ENCODE measurements around the gene HACE1.

Gene HACE1

DNA sequence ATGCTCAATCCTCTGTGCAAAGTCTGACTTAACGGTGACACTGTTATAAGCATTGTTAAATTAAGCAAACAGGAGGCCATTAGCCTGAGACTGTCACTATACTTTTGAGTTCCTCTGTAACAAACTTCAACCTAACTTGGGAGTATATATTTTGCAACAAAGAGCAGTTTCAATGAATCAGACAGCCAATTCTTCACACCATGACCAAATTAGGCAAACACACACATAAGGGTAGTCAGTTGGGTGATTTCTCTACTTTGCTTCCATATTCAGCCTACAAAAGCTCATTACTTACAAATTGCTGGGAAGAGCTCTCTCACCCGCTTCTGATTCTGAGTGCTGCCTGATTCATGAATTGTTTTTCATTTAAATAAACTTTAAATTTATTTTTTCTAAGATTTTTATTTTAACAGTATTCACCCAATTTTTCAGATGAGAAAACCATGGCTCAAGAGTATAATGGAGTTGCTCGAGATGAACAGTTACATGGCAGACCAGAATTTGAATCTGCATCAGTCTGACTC is 60.5 kb downstream of the HACE1 start:
- H2BK5ac ChIP-seq (ENCODE audit: low read length): no peak overlapping the region
- H4K5ac ChIP-seq (ENCODE audit: low read length): no peak overlapping the region
- no peak overlapping the region for H2BK15ac ChIP-seq (replicated peaks; ENCODE audit: low read depth)
- H3K4me3 ChIP-seq (ENCODE audit: low read length): no peak overlapping the region
- H3K4ac ChIP-seq (ENCODE audit: low read depth, low read length): no peak overlapping the region
- no peaks in the 10 kb centered on the region for H3K4me1 ChIP-seq (ENCODE audit: control insufficient read depth, low read depth, low read length)
- no peak overlapping the region for H3K18ac ChIP-seq (ENCODE audit: low read length)
- H3K9ac ChIP-seq (ENCODE audit: low read length): no peak overlapping the region
- DNase-seq: no peak
- no peak overlapping the region for H2AK5ac ChIP-seq (ENCODE audit: low read length)
- WGBS (ENCODE audit: extremely low coverage, insufficient coverage, low lambda C conversion rate): no CpG with 5 or more reads among the region's 3 CpGs
- H4K8ac ChIP-seq (ENCODE audit: low read depth, low read length): no peak overlapping the region
- no peaks in the 10 kb centered on the region for H3K79me1 ChIP-seq (ENCODE audit: low read length)
- no peak overlapping the region for H3K56ac ChIP-seq (ENCODE audit: low read length)
- H3K27me3 ChIP-seq (ENCODE audit: insufficient read depth, low read length, poor library complexity): no peaks in the 10 kb centered on the region
- H3K23ac ChIP-seq (ENCODE audit: low read length): no peak overlapping the region
- H3K4me2 ChIP-seq (ENCODE audit: low read length): no peak overlapping the region
- no peak overlapping the region for H3K27ac ChIP-seq (ENCODE audit: low read depth, low read length)
- no peak overlapping the region for H2BK120ac ChIP-seq (ENCODE audit: low read depth, low read length)
- no peaks in the 10 kb centered on the region for H3K36me3 ChIP-seq (ENCODE audit: control insufficient read depth, insufficient read depth, low read length)
- H3K79me2 ChIP-seq (ENCODE audit: control insufficient read depth, insufficient read depth, low read length): no peaks in the 10 kb centered on the region

DNA sequence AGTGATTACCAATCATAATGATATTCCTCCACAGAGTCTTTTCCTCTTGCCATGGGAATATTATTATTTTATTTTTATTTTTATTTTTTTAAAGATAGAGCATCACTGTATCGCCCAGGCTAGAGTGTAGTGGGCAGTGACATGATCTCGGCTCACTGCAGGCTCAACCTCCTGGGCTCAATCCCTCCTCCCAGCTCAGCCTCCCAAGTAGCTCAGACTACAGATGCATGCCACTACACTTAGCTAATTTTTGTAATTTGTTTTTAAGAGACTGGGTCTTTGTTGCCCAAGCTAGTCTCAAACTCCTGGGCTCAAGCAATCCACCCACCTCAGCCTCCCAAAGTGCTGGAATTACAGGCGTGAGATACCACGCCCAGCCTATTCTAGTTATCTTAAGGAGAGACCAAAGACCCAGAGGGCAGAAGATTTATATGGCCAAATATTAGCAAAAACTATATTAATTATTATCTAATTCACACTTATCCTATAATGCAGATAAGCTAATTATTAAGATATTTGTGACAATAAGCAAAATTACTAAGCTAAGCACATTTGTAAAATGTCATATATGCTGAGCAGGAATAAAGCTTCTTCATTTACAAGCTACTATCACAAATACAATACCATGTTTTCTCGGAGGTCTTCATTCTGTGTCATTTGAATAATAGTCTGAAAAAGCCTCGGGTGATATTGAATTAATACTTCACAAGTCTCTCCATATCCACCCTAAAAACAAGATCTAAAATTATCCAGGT is 63.5 kb downstream of the HACE1 start:
- Histone ChIP-seq H4K8ac (ENCODE audit: low read depth, low read length) (no peak overlapping the region), H3K4me1 (ENCODE audit: control insufficient read depth, low read depth, low read length) (no peaks in the 10 kb centered on the region), H3K36me3 (ENCODE audit: control insufficient read depth, insufficient read depth, low read length) (no peaks in the 10 kb centered on the region), H2BK5ac (ENCODE audit: low read length) (no peak overlapping the region), H3K4me2 (ENCODE audit: low read length) (no peak overlapping the region), H3K9ac (ENCODE audit: low read length) (no peak overlapping the region), H3K56ac (ENCODE audit: low read length) (no peak overlapping the region), H3K23ac (ENCODE audit: low read length) (no peak overlapping the region), H2AK5ac (ENCODE audit: low read length) (no peak overlapping the region), H3K18ac (ENCODE audit: low read length) (no peak overlapping the region), H3K4me3 (ENCODE audit: low read length) (no peak overlapping the region), H4K5ac (ENCODE audit: low read length) (no peak overlapping the region), H3K4ac (ENCODE audit: low read depth, low read length) (no peak overlapping the region), H3K27me3 (ENCODE audit: insufficient read depth, low read length, poor library complexity) (no peaks in the 10 kb centered on the region), H2BK15ac (replicated peaks; ENCODE audit: low read depth) (no peak overlapping the region), H3K79me1 (ENCODE audit: low read length) (no peaks in the 10 kb centered on the region), H2BK120ac (ENCODE audit: low read depth, low read length) (no peak overlapping the region), H3K27ac (ENCODE audit: low read depth, low read length) (no peak overlapping the region), H3K79me2 (ENCODE audit: control insufficient read depth, insufficient read depth, low read length) (no peaks in the 10 kb centered on the region)
- WGBS (ENCODE audit: extremely low coverage, insufficient coverage, low lambda C conversion rate): no CpG with 5 or more reads among the region's 6 CpGs
- peak; percentile 87 for DNase-seq

DNA sequence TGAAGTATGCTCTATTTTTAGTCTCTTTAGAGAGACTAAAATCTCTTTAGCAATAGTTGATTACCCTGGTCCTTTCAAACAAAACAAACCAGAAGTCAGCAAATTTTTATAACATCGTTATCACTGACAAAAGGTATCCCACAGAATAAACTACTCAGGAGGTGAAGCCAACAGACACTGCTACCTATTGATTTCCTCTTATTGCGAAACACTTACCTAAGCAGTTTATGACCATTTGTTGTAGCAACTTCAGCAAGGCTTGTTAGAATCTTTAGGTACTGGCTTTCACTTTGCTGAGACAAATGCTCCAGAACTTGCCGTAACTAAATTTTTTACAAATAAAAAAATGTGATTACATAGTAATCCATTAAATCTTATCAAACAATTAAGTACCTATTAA is 64.4 kb downstream of the HACE1 start:
- no peak overlapping the region for H2BK120ac ChIP-seq (ENCODE audit: low read depth, low read length)
- H3K4me1 ChIP-seq (ENCODE audit: control insufficient read depth, low read depth, low read length): no peaks in the 10 kb centered on the region
- DNase-seq: peak; percentile 75
- H3K56ac ChIP-seq (ENCODE audit: low read length): no peak overlapping the region
- no peaks in the 10 kb centered on the region for H3K36me3 ChIP-seq (ENCODE audit: control insufficient read depth, insufficient read depth, low read length)
- WGBS (ENCODE audit: extremely low coverage, insufficient coverage, low lambda C conversion rate): 100% methylated on average over 1 of the region's 3 CpGs
- no peak overlapping the region for H2AK5ac ChIP-seq (ENCODE audit: low read length)
- H3K23ac ChIP-seq (ENCODE audit: low read length): no peak overlapping the region
- no peak overlapping the region for H3K4me3 ChIP-seq (ENCODE audit: low read length)
- no peak overlapping the region for H4K8ac ChIP-seq (ENCODE audit: low read depth, low read length)
- no peak overlapping the region for H3K4ac ChIP-seq (ENCODE audit: low read depth, low read length)
- no peaks in the 10 kb centered on the region for H3K27me3 ChIP-seq (ENCODE audit: insufficient read depth, low read length, poor library complexity)
- H3K27ac ChIP-seq (ENCODE audit: low read depth, low read length): no peak overlapping the region
- no peak overlapping the region for H3K4me2 ChIP-seq (ENCODE audit: low read length)
- no peaks in the 10 kb centered on the region for H3K79me1 ChIP-seq (ENCODE audit: low read length)
- no peak overlapping the region for H4K5ac ChIP-seq (ENCODE audit: low read length)
- H3K79me2 ChIP-seq (ENCODE audit: control insufficient read depth, insufficient read depth, low read length): no peaks in the 10 kb centered on the region
- no peak overlapping the region for H2BK15ac ChIP-seq (replicated peaks; ENCODE audit: low read depth)
- H2BK5ac ChIP-seq (ENCODE audit: low read length): no peak overlapping the region
- H3K9ac ChIP-seq (ENCODE audit: low read length): no peak overlapping the region
- no peak overlapping the region for H3K18ac ChIP-seq (ENCODE audit: low read length)

DNA sequence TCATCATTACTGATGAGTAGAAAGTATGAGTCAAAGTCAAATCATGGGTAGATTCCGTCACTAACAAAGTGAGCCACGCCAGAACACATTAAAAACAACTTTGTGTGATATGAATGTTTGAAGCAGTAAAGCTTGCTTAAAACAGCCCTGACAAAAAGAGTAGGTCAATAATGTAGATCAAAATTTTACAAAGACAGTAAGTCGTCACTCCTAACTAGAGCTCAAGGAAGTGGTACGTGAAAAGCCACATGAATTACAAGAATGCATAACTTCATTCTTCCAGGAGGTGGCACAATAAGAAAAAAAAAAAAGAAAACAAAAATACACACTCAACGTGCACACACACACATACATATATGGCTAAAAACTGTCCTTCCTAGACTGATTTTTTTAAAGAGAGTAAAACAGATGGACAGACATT is 69.9 kb downstream of the HACE1 start:
- H3K56ac ChIP-seq (ENCODE audit: low read length): no peak overlapping the region
- DNase-seq: peak; percentile 27
- H3K79me2 ChIP-seq (ENCODE audit: control insufficient read depth, insufficient read depth, low read length): no peaks in the 10 kb centered on the region
- H4K5ac ChIP-seq (ENCODE audit: low read length): no peak overlapping the region
- H3K27me3 ChIP-seq (ENCODE audit: insufficient read depth, low read length, poor library complexity): no peaks in the 10 kb centered on the region
- H3K18ac ChIP-seq (ENCODE audit: low read length): no peak overlapping the region
- no peaks in the 10 kb centered on the region for H3K4me1 ChIP-seq (ENCODE audit: control insufficient read depth, low read depth, low read length)
- H2BK5ac ChIP-seq (ENCODE audit: low read length): no peak overlapping the region
- H2AK5ac ChIP-seq (ENCODE audit: low read length): no peak overlapping the region
- no peak overlapping the region for H3K4ac ChIP-seq (ENCODE audit: low read depth, low read length)
- H3K4me3 ChIP-seq (ENCODE audit: low read length): no peak overlapping the region
- H3K4me2 ChIP-seq (ENCODE audit: low read length): no peak overlapping the region
- no peak overlapping the region for H3K23ac ChIP-seq (ENCODE audit: low read length)
- no peaks in the 10 kb centered on the region for H3K36me3 ChIP-seq (ENCODE audit: control insufficient read depth, insufficient read depth, low read length)
- no peak overlapping the region for H4K8ac ChIP-seq (ENCODE audit: low read depth, low read length)
- no CpG with 5 or more reads among the region's 5 CpGs for WGBS (ENCODE audit: extremely low coverage, insufficient coverage, low lambda C conversion rate)
- no peaks in the 10 kb centered on the region for H3K79me1 ChIP-seq (ENCODE audit: low read length)
- no peak overlapping the region for H3K9ac ChIP-seq (ENCODE audit: low read length)
- H2BK120ac ChIP-seq (ENCODE audit: low read depth, low read length): no peak overlapping the region
- no peak overlapping the region for H2BK15ac ChIP-seq (replicated peaks; ENCODE audit: low read depth)
- H3K27ac ChIP-seq (ENCODE audit: low read depth, low read length): no peak overlapping the region

DNA sequence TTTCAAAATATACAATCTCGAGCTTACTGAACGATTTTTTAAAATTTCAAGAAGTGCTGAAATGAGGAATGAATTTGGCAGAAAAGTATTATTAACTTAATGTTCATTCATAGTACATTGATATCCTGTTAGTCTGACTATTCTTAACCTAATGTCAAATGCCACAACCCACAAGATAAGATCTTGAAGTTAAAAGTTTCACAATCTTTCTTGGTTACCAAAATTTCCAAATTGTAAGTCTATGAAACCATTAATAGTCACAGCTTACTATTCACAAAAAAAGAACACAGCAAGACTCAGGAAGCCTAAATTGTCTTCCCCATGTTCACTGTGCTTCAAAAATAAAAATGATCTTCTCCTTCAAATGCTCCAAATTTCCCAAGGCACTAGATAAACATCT is 71.3 kb downstream of the HACE1 start:
- no peaks in the 10 kb centered on the region for H3K36me3 ChIP-seq (ENCODE audit: control insufficient read depth, insufficient read depth, low read length)
- H3K18ac ChIP-seq (ENCODE audit: low read length): no peak overlapping the region
- H4K5ac ChIP-seq (ENCODE audit: low read length): no peak overlapping the region
- no peak overlapping the region for H2BK15ac ChIP-seq (replicated peaks; ENCODE audit: low read depth)
- H3K4me2 ChIP-seq (ENCODE audit: low read length): no peak overlapping the region
- H3K27me3 ChIP-seq (ENCODE audit: insufficient read depth, low read length, poor library complexity): no peaks in the 10 kb centered on the region
- no peak overlapping the region for H3K4ac ChIP-seq (ENCODE audit: low read depth, low read length)
- no peak overlapping the region for H3K9ac ChIP-seq (ENCODE audit: low read length)
- no peak overlapping the region for H3K27ac ChIP-seq (ENCODE audit: low read depth, low read length)
- H3K4me1 ChIP-seq (ENCODE audit: control insufficient read depth, low read depth, low read length): no peaks in the 10 kb centered on the region
- no peaks in the 10 kb centered on the region for H3K79me1 ChIP-seq (ENCODE audit: low read length)
- no peak overlapping the region for H2BK5ac ChIP-seq (ENCODE audit: low read length)
- no peak overlapping the region for H2AK5ac ChIP-seq (ENCODE audit: low read length)
- no CpG with 5 or more reads among the region's 2 CpGs for WGBS (ENCODE audit: extremely low coverage, insufficient coverage, low lambda C conversion rate)
- no peak overlapping the region for H2BK120ac ChIP-seq (ENCODE audit: low read depth, low read length)
- H4K8ac ChIP-seq (ENCODE audit: low read depth, low read length): no peak overlapping the region
- no peak overlapping the region for H3K4me3 ChIP-seq (ENCODE audit: low read length)
- DNase-seq: no peak
- H3K56ac ChIP-seq (ENCODE audit: low read length): no peak overlapping the region
- H3K23ac ChIP-seq (ENCODE audit: low read length): no peak overlapping the region
- no peaks in the 10 kb centered on the region for H3K79me2 ChIP-seq (ENCODE audit: control insufficient read depth, insufficient read depth, low read length)

DNA sequence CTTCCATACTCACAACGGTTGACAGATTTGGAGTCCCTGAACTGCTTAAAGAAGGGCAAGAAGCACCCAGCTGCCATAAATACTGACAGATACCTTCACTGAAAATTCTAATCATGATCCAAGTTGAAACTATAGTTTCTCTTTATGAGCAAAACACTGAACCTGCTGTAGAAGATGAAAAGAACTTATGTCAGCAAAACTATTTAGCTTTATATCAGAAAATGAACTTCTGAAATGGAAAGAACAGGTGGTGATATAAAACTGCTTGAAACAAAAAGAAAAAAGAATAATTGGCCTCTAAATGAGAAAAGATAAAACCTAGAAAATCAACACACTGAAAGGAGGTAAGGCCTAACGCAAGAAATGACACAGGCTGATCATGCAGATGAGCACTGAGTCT is 72.4 kb downstream of the HACE1 start:
- H3K36me3 ChIP-seq (ENCODE audit: control insufficient read depth, insufficient read depth, low read length): no peaks in the 10 kb centered on the region
- H2BK120ac ChIP-seq (ENCODE audit: low read depth, low read length): no peak overlapping the region
- no CpG with 5 or more reads among the region's 2 CpGs for WGBS (ENCODE audit: extremely low coverage, insufficient coverage, low lambda C conversion rate)
- no peak overlapping the region for H3K4me3 ChIP-seq (ENCODE audit: low read length)
- H4K8ac ChIP-seq (ENCODE audit: low read depth, low read length): no peak overlapping the region
- no peak overlapping the region for H3K18ac ChIP-seq (ENCODE audit: low read length)
- no peaks in the 10 kb centered on the region for H3K27me3 ChIP-seq (ENCODE audit: insufficient read depth, low read length, poor library complexity)
- no peak overlapping the region for H4K5ac ChIP-seq (ENCODE audit: low read length)
- H3K9ac ChIP-seq (ENCODE audit: low read length): no peak overlapping the region
- no peaks in the 10 kb centered on the region for H3K79me2 ChIP-seq (ENCODE audit: control insufficient read depth, insufficient read depth, low read length)
- no peak overlapping the region for H3K27ac ChIP-seq (ENCODE audit: low read depth, low read length)
- no peaks in the 10 kb centered on the region for H3K4me1 ChIP-seq (ENCODE audit: control insufficient read depth, low read depth, low read length)
- no peak for DNase-seq
- no peaks in the 10 kb centered on the region for H3K79me1 ChIP-seq (ENCODE audit: low read length)
- H2BK15ac ChIP-seq (replicated peaks; ENCODE audit: low read depth): no peak overlapping the region
- H2BK5ac ChIP-seq (ENCODE audit: low read length): no peak overlapping the region
- H3K56ac ChIP-seq (ENCODE audit: low read length): no peak overlapping the region
- H3K4ac ChIP-seq (ENCODE audit: low read depth, low read length): no peak overlapping the region
- no peak overlapping the region for H3K23ac ChIP-seq (ENCODE audit: low read length)
- no peak overlapping the region for H2AK5ac ChIP-seq (ENCODE audit: low read length)
- H3K4me2 ChIP-seq (ENCODE audit: low read length): no peak overlapping the region
